Fibroblast of villous mesenchyme (primary cell): ENCODE measurements around the gene XIRP2. TPM values are rescaled to one million over a fixed set of nuclear protein-coding genes. Genes with fewer than 3 reads are reported as not detected.
"Not testable (repeated sequence)": the region's sequence is repeated elsewhere in the genome, so short reads cannot be mapped to it uniquely, and the experiment has no call there.

ENCODE experiments used
- DNase-seq: peaks from one replicate; pipeline ENCODE4 v3.0.0-alpha.2; 2010; ENCODE audit warnings: low read depth
- H3K4me3 ChIP-seq: 2 replicates; pipeline ENCODE4 v1.5.1; 2011; ENCODE audit warnings: low read depth, mild to moderate bottlenecking, low read length
- CTCF ChIP-seq: IDR thresholded peaks from 2 replicates; pipeline ENCODE4 v1.5.1; 2012; ENCODE audit warnings: low read depth, mild to moderate bottlenecking, low read length; ENCODE audit not compliant: insufficient read depth
- total RNA-seq: library from RNA; depleted of rRNA; stranded (reverse); fragments of >200 nt; gene quantifications from 2 replicates; pipeline ENCODE4 v1.2.3, GENCODE V29; 2012

The XIRP2 gene
- total RNA-seq, 1 donor = under 0.01 TPM

GRCh38 chr2:167057446-167057845 lies 169.2 kb downstream of the XIRP2 start:
- no peak overlapping the region for H3K4me3 ChIP-seq
- DNase-seq = no peak
- no peak for TF ChIP-seq CTCF

- no peak for DNase-seq
Observed at GRCh38 chr2:167059173-167059572, 170.9 kb downstream of the XIRP2 start.

GRCh38 chr2:167069855-167070254 lies 181.6 kb downstream of the XIRP2 start:
- H3K4me3 ChIP-seq = no peak overlapping the region
- TF ChIP-seq CTCF = no peak
- no peak for DNase-seq

More at GRCh38 chr2:167059173-167059572, 170.9 kb downstream of the XIRP2 start:
- H3K4me3 ChIP-seq = no peak overlapping the region
- TF ChIP-seq CTCF = no peak

GRCh38 chr2:167075708-167076107 lies 187.4 kb downstream of the XIRP2 start:
- not testable (repeated sequence) for H3K4me3 ChIP-seq, DNase-seq

- not testable (repeated sequence) for H3K4me3 ChIP-seq, DNase-seq
Observed at GRCh38 chr2:167098931-167099330, 210.7 kb downstream of the XIRP2 start.

- no peak for DNase-seq
- TF ChIP-seq CTCF = no peak
- no peak overlapping the region for H3K4me3 ChIP-seq
Observed at GRCh38 chr2:167100506-167100905, 212.2 kb downstream of the XIRP2 start.

- no peak for DNase-seq
- TF ChIP-seq CTCF = no peak
- no peak overlapping the region for H3K4me3 ChIP-seq
Observed at GRCh38 chr2:167103028-167103756, 214.9 kb downstream of the XIRP2 start.

GRCh38 chr2:167103757-167104133 lies 215.5 kb downstream of the XIRP2 start:
- no peak for TF ChIP-seq CTCF
- DNase-seq = no peak
- H3K4me3 ChIP-seq = no peak overlapping the region
